ENCODE results near the gene HELZ2. TPM values are rescaled to one million over a fixed set of nuclear protein-coding genes. Genes with fewer than 3 reads are reported as not detected.

The HELZ2 gene
- total RNA-seq, 4 donors from 2014 or later: 24.3 to 45.5 (median 36.0) TPM

GRCh38 chr20:63542031-63542559, 31.9 kb downstream of the HELZ2 start:
- H3K27me3 ChIP-seq: no peaks in the 10 kb centered on the region
- no peaks in the 10 kb centered on the region for H3K36me3 ChIP-seq
- no peak overlapping the region for H3K4me3 ChIP-seq (replicated peaks in 1 of 3)
- peaks cover 11 to 21% of the 10 kb centered on the region in 2 donors for H3K4me1 ChIP-seq
- WGBS, 2 donors: 85 to 93% methylated on average over 22 to 31 of the region's 36 CpGs
- TF ChIP-seq POLR2A (IDR thresholded peaks at IDR 0.05) (no peak), CTCF (IDR thresholded peaks at IDR 0.05) (no peak)
- H3K27ac ChIP-seq: no peak overlapping the region
- no peaks in the 10 kb centered on the region for H3K9me3 ChIP-seq
- intact Hi-C loops (cut with DNase I): no loop called here
- DNase-seq: no peak

GRCh38 chr20:63541371-63541770, 32.7 kb downstream of the HELZ2 start:
- H3K27me3 ChIP-seq: no peaks in the 10 kb centered on the region
- DNase-seq: no peak
- 89 to 96% methylated on average over 10 to 11 of the region's 28 CpGs for WGBS, 2 donors
- H3K27ac ChIP-seq: no peak overlapping the region
- intact Hi-C loops (cut with DNase I): no loop called here
- TF ChIP-seq POLR2A (IDR thresholded peaks at IDR 0.05) (no peak), CTCF (IDR thresholded peaks at IDR 0.05) (no peak)
- peaks cover 11 to 21% of the 10 kb centered on the region in 2 donors for H3K4me1 ChIP-seq
- H3K4me3 ChIP-seq (replicated peaks in 1 of 3): no peak overlapping the region
- no peaks in the 10 kb centered on the region for H3K36me3 ChIP-seq
- no peaks in the 10 kb centered on the region for H3K9me3 ChIP-seq

DNA sequence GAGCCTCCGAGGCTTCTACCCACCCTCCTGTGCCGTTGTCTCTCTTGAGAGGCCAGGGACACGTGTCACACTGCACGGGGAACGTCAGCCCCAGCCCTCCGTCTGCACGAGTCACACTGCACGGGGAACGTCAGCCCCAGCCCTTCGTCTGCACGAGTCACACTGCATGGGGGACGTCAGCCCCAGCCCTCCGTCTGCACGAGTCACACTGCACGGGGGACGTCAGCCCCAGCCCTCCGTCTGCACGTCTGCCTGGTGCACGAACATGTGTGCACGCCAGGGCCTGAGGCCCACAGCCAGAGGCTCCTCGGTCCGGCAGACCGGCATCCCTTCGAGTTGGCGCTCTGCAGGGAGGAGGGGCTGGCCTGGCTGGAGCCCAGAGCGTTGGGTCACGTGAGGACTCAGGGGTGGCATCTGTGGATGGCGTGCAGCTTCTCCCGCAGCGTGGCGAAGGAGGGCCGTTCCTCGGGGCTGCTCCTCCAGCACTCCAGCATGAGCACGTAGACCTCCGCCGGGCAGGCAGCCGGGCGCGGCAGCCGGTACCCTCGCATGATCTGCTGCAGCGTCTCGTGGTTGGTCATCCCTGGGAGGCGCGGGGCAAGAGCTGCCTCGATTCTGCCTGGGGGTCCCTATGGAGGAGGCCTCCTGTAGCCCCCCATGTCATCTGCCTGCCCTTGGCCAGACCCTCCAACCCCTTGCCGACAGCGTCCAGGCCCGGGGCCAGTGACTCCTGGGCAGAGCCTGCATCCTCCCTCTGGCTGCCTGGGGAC, 33.4 kb downstream of the HELZ2 start:
- H3K4me1 ChIP-seq: peaks cover 11 to 21% of the 10 kb centered on the region in 2 donors
- TF ChIP-seq POLR2A (IDR thresholded peaks at IDR 0.05) (no peak), CTCF (IDR thresholded peaks at IDR 0.05) (no peak)
- intact Hi-C loops (cut with DNase I): no loop called here
- WGBS, 2 donors: 41 to 67% methylated on average over 20 to 23 of the region's 49 CpGs
- no peaks in the 10 kb centered on the region for H3K27me3 ChIP-seq
- no peak overlapping the region for H3K27ac ChIP-seq
- H3K9me3 ChIP-seq: no peaks in the 10 kb centered on the region
- DNase-seq: peak; percentile 55 to 64
- no peaks in the 10 kb centered on the region for H3K36me3 ChIP-seq
- H3K4me3 ChIP-seq (replicated peaks in 1 of 3): no peak overlapping the region

- Histone ChIP-seq H3K36me3 (no peaks in the 10 kb centered on the region), H3K27me3 (no peaks in the 10 kb centered on the region), H3K4me3 (replicated peaks in 1 of 3) (no peak overlapping the region), H3K27ac (no peak overlapping the region), H3K4me1 (peaks cover 11 to 21% of the 10 kb centered on the region in 2 donors), H3K9me3 (no peaks in the 10 kb centered on the region)
- 88 to 94% methylated on average over 9 to 24 of the region's 29 CpGs for WGBS, 2 donors
- no peak for DNase-seq
- intact Hi-C loops (cut with DNase I): loop anchor here (5.0 to 10.0 kb wide), 4 partner anchors 203 to 525 kb away; partner anchors contain the start of genes ABHD16B and TCEA2
- TF ChIP-seq POLR2A (IDR thresholded peaks at IDR 0.05) (no peak), CTCF (IDR thresholded peaks at IDR 0.05) (no peak)
These were observed 34.3 kb downstream of the HELZ2 start for GRCh38 chr20:63539441-63540370.
